ENCODE data around the gene SYNJ1.

The SYNJ1 gene

GRCh38 chr21:32608851-32609250, 119.0 kb downstream of the SYNJ1 start:
- no peak for DNase-seq

- DNase-seq: no peak
These were observed 122.3 kb downstream of the SYNJ1 start for GRCh38 chr21:32605469-32605868.

- no peak for DNase-seq
These were observed 123.3 kb downstream of the SYNJ1 start for GRCh38 chr21:32604464-32604863.

- DNase-seq: no peak
These were observed 124.7 kb downstream of the SYNJ1 start for GRCh38 chr21:32603131-32603530.

GRCh38 chr21:32602099-32602498, 125.7 kb downstream of the SYNJ1 start:
- DNase-seq: no peak

- DNase-seq: no peak
These were observed 128.3 kb downstream of the SYNJ1 start for GRCh38 chr21:32599526-32599925.

GRCh38 chr21:32599091-32599490, 128.7 kb downstream of the SYNJ1 start:
- no peak for DNase-seq

- DNase-seq: no peak
These were observed 130.6 kb downstream of the SYNJ1 start for GRCh38 chr21:32597205-32597604.

- no peak for DNase-seq
These were observed 132.4 kb downstream of the SYNJ1 start for GRCh38 chr21:32595431-32595830.

- DNase-seq: no peak
These were observed 134.1 kb downstream of the SYNJ1 start for GRCh38 chr21:32593690-32594089.

GRCh38 chr21:32592929-32593502, 134.8 kb downstream of the SYNJ1 start:
- no peak for DNase-seq

- no peak for DNase-seq
These were observed 137.7 kb downstream of the SYNJ1 start for GRCh38 chr21:32590130-32590529.

- DNase-seq: no peak
These were observed 140.2 kb downstream of the SYNJ1 start for GRCh38 chr21:32587651-32588050.

- DNase-seq: no peak
These were observed 140.7 kb downstream of the SYNJ1 start for GRCh38 chr21:32587120-32587519.

GRCh38 chr21:32585970-32586369, 141.8 kb downstream of the SYNJ1 start:
- DNase-seq: no peak

GRCh38 chr21:32585042-32585710, 142.6 kb downstream of the SYNJ1 start, which contains the start of gene TCP10L:
Gene TCP10L (minus strand): TSS chr21:32585523. CDS start chr21:32584304, 1,219 bp downstream.
- DNase-seq: no peak

GRCh38 chr21:32584472-32584871, 143.3 kb downstream of the SYNJ1 start:
- DNase-seq: no peak

- DNase-seq: no peak
These were observed 146.1 kb downstream of the SYNJ1 start for GRCh38 chr21:32581732-32582131.

- DNase-seq: no peak
These were observed 146.9 kb downstream of the SYNJ1 start for GRCh38 chr21:32580949-32581348.
